GM23338 (cell line): ENCODE measurements around the gene NHSL1. TPM values are rescaled to one million over a fixed set of nuclear protein-coding genes. Genes with fewer than 3 reads are reported as not detected.

ENCODE experiments used
- ATAC-seq: fragments of 200-7000 bp; cut with Tn5 transposase; 3 replicates; pipeline ENCODE4 v1.9.1; 2020
- DNase-seq: peaks from one replicate; pipeline ENCODE4 v3.0.0-alpha.2; 2015; ENCODE audit warnings: low spot score
- H2AFZ ChIP-seq: fragments of 200-600 bp; sonication (generic); 2 replicates; pipeline ENCODE4 v1.8.0; 2016; ENCODE audit warnings: antibody characterized with exemption, mild to moderate bottlenecking, moderate library complexity
- H3F3A ChIP-seq: fragments of 200-600 bp; sonication (generic); replicated peaks from 2 replicates; pipeline ENCODE4 v1.8.0; 2017; ENCODE audit warnings: antibody characterized with exemption, mixed run types, low read depth
- H3K27ac ChIP-seq: fragments of 200-600 bp; sonication (generic); 2 replicates; pipeline ENCODE4 v1.6.1; 2016; ENCODE audit warnings: low read depth
- H3K27me3 ChIP-seq: fragments of 200-600 bp; sonication (generic); 2 replicates; pipeline ENCODE4 v1.8.0; 2016; ENCODE audit warnings: mild to moderate bottlenecking, mixed run types, moderate library complexity; ENCODE audit not compliant: insufficient read depth
- H3K36me3 ChIP-seq: fragments of 200-600 bp; sonication (generic); 2 replicates; pipeline ENCODE4 v1.8.0; 2016; ENCODE audit warnings: mild to moderate bottlenecking; ENCODE audit not compliant: insufficient read depth
- H3K4me1 ChIP-seq: fragments of 200-600 bp; sonication (generic); 2 replicates; pipeline ENCODE4 v1.8.0; 2016; ENCODE audit warnings: mild to moderate bottlenecking, moderate library complexity; ENCODE audit not compliant: insufficient read depth
- H3K4me2 ChIP-seq: fragments of 200-600 bp; sonication (generic); 2 replicates; pipeline ENCODE4 v1.7.1; 2017; ENCODE audit warnings: mixed run types
- H3K4me3 ChIP-seq: fragments of 200-600 bp; sonication (generic); 2 replicates; pipeline ENCODE4 v1.6.1; 2016; ENCODE audit warnings: mixed run types
- H3K79me2 ChIP-seq: fragments of 200-600 bp; sonication (generic); replicated peaks from 2 replicates; pipeline ENCODE4 v1.8.0; 2017; ENCODE audit warnings: mild to moderate bottlenecking; ENCODE audit not compliant: insufficient read depth
- H3K9me2 ChIP-seq: fragments of 200-600 bp; sonication (generic); 2 replicates; pipeline ENCODE4 v1.8.0; 2017; ENCODE audit not compliant: insufficient read depth
- H4K20me1 ChIP-seq: fragments of 200-600 bp; sonication (generic); replicated peaks from 2 replicates; pipeline ENCODE4 v1.8.0; 2017; ENCODE audit warnings: mild to moderate bottlenecking; ENCODE audit not compliant: insufficient read depth
- H3K27ac Mint-ChIP-seq: 2 replicates; pipeline ENCODE4 v1.8.0; 2020; ENCODE audit warnings: inconsistent platforms, mild to moderate bottlenecking, moderate library complexity, mixed read lengths
- H3K27me3 Mint-ChIP-seq: 3 replicates; pipeline ENCODE4 v1.8.0; 2022; ENCODE audit warnings: low read depth, mild to moderate bottlenecking, moderate library complexity, mixed read lengths, inconsistent platforms; ENCODE audit not compliant: insufficient read depth, poor library complexity
- H3K36me3 Mint-ChIP-seq: 3 replicates; pipeline ENCODE4 v1.8.0; 2021; ENCODE audit warnings: low read depth, mild to moderate bottlenecking, inconsistent platforms, moderate library complexity, mixed read lengths
- H3K4me1 Mint-ChIP-seq: 3 replicates; pipeline ENCODE4 v1.8.0; 2020; ENCODE audit warnings: mild to moderate bottlenecking, inconsistent platforms, mixed read lengths
- H3K4me3 Mint-ChIP-seq: 3 replicates; pipeline ENCODE4 v1.8.0; 2021; ENCODE audit warnings: moderate library complexity, mild to moderate bottlenecking, inconsistent platforms, mixed read lengths
- H3K9me3 Mint-ChIP-seq: 3 replicates; pipeline ENCODE4 v1.8.0; 2020; ENCODE audit warnings: moderate library complexity, mild to moderate bottlenecking, inconsistent platforms, mixed read lengths
- CTCF ChIP-seq, 2 experiments: fragments of 200-600 bp in 1 of 2; sonication (generic) in 1 of 2; conservative IDR thresholded peaks; 2 replicates each; pipeline versions ENCODE4 v1.5.1 to v1.6.1; 2016 to 2017; ENCODE audit warnings: antibody characterized with exemption in 2 of 2, low read depth in 2 of 2, mild to moderate bottlenecking in 2 of 2, moderate library complexity in 1 of 2
- ETS1 ChIP-seq: IDR thresholded peaks from 2 replicates; pipeline ENCODE4 v1.6.1; 2016; ENCODE audit warnings: antibody characterized with exemption
- NANOG ChIP-seq: IDR thresholded peaks from 2 replicates; pipeline ENCODE4 v1.6.1; 2016; ENCODE audit warnings: antibody characterized with exemption, borderline replicate concordance
- POLR2AphosphoS5 ChIP-seq: IDR thresholded peaks from 2 replicates; pipeline ENCODE4 v1.6.1; 2016; ENCODE audit warnings: antibody characterized with exemption, low read depth
- REST ChIP-seq: IDR thresholded peaks from one replicate; pipeline ENCODE4 v1.6.1; 2018; ENCODE audit warnings: antibody characterized with exemption; ENCODE audit not compliant: unreplicated experiment
- STAT1 ChIP-seq: IDR thresholded peaks from one replicate; pipeline ENCODE4 v1.6.1; 2016; ENCODE audit warnings: antibody characterized with exemption; ENCODE audit not compliant: unreplicated experiment
- polyA plus RNA-seq: library from polyadenylated mRNA; unstranded; fragments of >200 nt; fragmentation: Nextera tagmentation; extraction: Ambion mirVana; gene quantifications from 2 replicates; pipeline ENCODE4 v1.2.1, GENCODE V29; 2016
- total RNA-seq: library from RNA; depleted of rRNA; stranded (reverse); fragments of >200 nt; shearing (Covaris generic); gene quantifications from 2 replicates; pipeline ENCODE4 v1.2.3, GENCODE V29; 2014
- TF ChIP-seq, protein P1 (sequence below): fragments of 250-450 bp; sonication (Bioruptor Pico); IDR thresholded peaks from 2 replicates; pipeline ENCODE4 v1.5.0; 2020; ENCODE audit warnings: mild to moderate bottlenecking, moderate library complexity

NHSL1 gene
- total and polyA plus RNA-seq, 2 experiments from 2014 or later = 11.2 to 24.5 TPM

DNA sequence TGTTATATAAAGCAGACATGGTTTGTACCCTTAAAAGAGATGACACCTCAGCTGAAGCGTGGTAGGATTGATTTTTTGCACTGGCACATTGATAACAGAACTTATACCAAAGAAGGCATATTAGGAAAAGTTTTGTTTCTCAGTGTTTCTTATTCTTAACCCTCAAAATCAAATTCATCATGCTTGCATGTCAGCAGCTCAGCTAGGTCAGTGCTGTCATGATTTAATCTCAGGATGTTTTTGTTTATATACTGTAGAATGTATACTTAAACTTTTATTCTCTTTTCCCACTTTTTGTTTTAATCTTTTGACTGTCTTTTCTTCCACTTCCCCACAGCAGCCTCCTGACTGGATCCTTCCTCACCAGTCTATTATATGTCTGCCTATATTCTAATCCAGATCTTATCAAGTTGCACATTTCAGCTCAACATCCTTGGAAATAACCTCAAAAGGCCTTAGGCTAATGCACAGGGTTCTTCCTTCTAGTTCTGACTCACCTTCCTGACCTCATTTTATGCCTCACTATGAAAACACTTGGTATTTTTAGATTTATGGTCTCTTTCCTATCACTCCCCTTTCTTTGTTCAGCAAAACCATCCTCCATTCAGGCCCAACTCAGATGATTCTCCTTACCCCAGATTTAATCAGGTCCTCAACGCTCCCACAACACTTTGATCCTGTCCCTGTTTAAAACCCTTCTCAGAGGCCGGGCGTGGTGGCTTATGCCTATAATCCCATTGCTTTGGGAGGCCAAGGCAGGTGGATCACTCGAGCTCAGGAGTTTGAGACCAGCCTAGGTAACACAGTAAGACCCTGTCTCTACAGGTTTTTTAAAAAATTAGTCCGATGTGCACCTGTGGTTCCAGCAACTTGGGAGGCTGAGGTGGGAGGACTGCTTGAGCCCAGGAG is 88.1 kb downstream of the NHSL1 start:
- H3K4me3 Mint-ChIP-seq = no peak overlapping the region
- TF ChIP-seq POLR2AphosphoS5 = no peak
- TF ChIP-seq STAT1 = no peak
- no peak for TF ChIP-seq REST
- TF ChIP-seq CTCF (conservative IDR thresholded peaks at IDR 0.05; ENCODE audit: low read depth in 2 of 2) = no peak
- TF ChIP-seq NANOG = no peak
- no peak for TF ChIP-seq ETS1
- TF ChIP-seq, protein P1, sequence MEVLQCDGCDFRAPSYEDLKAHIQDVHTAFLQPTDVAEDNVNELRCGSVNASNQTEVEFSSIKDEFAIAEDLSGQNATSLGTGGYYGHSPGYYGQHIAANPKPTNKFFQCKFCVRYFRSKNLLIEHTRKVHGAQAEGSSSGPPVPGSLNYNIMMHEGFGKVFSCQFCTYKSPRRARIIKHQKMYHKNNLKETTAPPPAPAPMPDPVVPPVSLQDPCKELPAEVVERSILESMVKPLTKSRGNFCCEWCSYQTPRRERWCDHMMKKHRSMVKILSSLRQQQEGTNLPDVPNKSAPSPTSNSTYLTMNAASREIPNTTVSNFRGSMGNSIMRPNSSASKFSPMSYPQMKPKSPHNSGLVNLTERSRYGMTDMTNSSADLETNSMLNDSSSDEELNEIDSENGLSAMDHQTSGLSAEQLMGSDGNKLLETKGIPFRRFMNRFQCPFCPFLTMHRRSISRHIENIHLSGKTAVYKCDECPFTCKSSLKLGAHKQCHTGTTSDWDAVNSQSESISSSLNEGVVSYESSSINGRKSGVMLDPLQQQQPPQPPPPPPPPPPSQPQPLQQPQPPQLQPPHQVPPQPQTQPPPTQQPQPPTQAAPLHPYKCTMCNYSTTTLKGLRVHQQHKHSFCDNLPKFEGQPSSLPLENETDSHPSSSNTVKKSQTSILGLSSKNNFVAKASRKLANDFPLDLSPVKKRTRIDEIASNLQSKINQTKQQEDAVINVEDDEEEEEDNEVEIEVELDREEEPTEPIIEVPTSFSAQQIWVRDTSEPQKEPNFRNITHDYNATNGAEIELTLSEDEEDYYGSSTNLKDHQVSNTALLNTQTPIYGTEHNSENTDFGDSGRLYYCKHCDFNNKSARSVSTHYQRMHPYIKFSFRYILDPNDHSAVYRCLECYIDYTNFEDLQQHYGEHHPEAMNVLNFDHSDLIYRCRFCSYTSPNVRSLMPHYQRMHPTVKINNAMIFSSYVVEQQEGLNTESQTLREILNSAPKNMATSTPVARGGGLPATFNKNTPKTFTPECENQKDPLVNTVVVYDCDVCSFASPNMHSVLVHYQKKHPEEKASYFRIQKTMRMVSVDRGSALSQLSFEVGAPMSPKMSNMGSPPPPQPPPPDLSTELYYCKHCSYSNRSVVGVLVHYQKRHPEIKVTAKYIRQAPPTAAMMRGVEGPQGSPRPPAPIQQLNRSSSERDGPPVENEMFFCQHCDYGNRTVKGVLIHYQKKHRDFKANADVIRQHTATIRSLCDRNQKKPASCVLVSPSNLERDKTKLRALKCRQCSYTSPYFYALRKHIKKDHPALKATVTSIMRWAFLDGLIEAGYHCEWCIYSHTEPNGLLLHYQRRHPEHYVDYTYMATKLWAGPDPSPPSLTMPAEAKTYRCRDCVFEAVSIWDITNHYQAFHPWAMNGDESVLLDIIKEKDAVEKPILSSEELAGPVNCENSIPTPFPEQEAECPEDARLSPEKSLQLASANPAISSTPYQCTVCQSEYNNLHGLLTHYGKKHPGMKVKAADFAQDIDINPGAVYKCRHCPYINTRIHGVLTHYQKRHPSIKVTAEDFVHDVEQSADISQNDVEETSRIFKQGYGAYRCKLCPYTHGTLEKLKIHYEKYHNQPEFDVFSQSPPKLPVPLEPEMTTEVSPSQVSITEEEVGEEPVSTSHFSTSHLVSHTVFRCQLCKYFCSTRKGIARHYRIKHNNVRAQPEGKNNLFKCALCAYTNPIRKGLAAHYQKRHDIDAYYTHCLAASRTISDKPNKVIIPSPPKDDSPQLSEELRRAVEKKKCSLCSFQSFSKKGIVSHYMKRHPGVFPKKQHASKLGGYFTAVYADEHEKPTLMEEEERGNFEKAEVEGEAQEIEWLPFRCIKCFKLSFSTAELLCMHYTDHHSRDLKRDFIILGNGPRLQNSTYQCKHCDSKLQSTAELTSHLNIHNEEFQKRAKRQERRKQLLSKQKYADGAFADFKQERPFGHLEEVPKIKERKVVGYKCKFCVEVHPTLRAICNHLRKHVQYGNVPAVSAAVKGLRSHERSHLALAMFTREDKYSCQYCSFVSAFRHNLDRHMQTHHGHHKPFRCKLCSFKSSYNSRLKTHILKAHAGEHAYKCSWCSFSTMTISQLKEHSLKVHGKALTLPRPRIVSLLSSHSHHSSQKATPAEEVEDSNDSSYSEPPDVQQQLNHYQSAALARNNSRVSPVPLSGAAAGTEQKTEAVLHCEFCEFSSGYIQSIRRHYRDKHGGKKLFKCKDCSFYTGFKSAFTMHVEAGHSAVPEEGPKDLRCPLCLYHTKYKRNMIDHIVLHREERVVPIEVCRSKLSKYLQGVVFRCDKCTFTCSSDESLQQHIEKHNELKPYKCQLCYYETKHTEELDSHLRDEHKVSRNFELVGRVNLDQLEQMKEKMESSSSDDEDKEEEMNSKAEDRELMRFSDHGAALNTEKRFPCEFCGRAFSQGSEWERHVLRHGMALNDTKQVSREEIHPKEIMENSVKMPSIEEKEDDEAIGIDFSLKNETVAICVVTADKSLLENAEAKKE (CRISPR knock-in tag) = no peak
- Histone ChIP-seq H3K27me3 (no peaks in the 10 kb centered on the region), H3K79me2 (no peaks in the 10 kb centered on the region), H3K9me2 (no peaks in the 10 kb centered on the region), H3K4me3 (no peak overlapping the region), H2AFZ (no peak overlapping the region), H3K27ac (no peak overlapping the region), H3K4me2 (no peak overlapping the region), H3F3A (no peaks in the 10 kb centered on the region), H3K36me3 (peaks cover 44% of the 10 kb centered on the region), H4K20me1 (no peaks in the 10 kb centered on the region; the same call in 1 of the 2 replicates), H3K4me1 (no peaks in the 10 kb centered on the region)
- H3K27me3 Mint-ChIP-seq = peaks cover 1% of the 10 kb centered on the region
- no peaks in the 10 kb centered on the region for H3K9me3 Mint-ChIP-seq
- no peak overlapping the region for H3K27ac Mint-ChIP-seq
- ATAC-seq (no peak), DNase-seq (no peak)
- no peaks in the 10 kb centered on the region for H3K4me1 Mint-ChIP-seq
- peaks cover 63% of the 10 kb centered on the region for H3K36me3 Mint-ChIP-seq
